ENCODE measurements around the gene CACNA1C.

- TF ChIP-seq GATA2 (IDR thresholded peaks at IDR 0.05; ENCODE audit: low read depth, low read length) (peak; percentile 47; the same call in 1 of the 2 replicates), GATA3 (IDR thresholded peaks at IDR 0.05; ENCODE audit: low read depth, low read length) (no peak)
These were observed 509.6 kb downstream of the CACNA1C start for GRCh38 chr12:2562400-2562799.
